Measurements from ENCODE around the gene STOM.

The STOM gene

DNA sequence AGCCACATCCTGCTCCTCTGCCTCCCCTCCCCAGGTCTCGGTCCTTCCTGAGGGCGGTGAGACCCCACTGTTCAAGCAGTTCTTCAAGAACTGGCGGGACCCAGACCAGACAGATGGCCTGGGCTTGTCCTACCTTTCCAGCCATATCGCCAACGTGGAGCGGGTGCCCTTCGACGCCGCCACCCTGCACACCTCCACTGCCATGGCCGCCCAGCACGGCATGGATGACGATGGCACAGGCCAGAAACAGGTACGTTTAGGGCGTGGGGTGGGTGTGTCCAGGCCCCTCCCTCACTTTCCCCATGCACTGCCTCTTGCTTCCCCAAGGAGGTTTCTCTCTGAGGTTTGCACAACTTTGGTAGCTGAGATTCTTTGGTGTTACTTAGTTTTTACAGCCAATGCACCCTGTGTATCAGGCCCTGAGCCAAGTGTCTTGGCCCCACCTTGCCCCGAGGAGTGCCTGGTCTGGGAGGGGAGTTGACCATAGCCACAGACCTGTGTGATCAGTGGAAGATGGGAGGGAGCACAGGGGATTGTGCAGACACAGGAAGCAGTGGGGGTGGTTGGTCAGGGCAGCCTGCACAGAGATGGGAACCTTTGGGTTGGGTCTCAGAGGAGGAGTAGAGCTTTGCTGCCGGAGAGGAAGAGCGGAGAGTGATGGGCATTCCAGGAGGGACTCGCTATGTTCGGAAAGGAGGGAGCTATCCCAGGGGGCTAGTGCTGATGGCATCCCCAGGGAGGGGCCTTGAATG lies 51.2 kb downstream of the STOM start:
- DNase-seq, result no peak

DNA sequence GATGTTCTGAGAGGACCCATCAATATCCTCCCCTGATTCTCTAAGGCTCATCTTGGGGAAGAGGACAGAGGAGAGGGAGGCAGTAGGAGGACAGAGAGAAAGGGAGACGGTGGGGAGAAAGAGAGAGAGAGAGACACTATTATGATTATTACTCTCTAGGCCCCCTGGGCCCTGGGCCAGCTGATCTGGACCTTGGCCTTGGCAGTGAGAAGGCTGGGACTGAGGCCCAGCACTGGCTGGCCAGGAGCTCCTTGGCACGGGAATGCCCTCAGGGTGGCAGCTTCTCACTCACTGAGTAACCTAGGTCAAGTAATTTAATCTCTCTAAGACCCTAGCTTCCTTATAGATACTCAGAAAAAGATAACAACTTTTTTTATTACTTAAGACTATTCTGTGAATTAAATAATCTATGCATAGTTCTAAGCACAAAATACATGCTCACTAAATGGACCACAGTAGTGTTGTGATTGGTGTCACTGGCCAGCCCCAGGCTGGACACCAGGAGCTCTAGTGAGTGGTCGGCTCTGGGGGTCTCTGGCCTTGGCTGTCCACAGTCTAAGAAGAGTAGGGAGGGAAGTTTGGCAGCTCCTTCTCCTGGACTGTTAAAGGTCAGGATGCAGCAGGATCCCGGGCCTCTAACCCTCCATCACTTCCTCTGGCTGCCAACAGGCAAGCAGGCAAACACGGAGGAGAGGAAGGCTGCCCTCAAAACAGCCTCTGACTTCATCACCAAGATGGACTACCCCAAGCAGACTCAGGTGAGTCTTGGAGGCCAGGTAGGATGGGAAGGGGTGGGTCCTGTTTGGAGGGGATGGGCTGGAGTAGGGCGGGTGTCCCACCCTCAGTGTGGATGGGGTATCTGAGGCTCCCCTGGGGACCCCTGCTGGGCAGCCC lies 52.1 kb downstream of the STOM start:
- no peak for DNase-seq

DNA sequence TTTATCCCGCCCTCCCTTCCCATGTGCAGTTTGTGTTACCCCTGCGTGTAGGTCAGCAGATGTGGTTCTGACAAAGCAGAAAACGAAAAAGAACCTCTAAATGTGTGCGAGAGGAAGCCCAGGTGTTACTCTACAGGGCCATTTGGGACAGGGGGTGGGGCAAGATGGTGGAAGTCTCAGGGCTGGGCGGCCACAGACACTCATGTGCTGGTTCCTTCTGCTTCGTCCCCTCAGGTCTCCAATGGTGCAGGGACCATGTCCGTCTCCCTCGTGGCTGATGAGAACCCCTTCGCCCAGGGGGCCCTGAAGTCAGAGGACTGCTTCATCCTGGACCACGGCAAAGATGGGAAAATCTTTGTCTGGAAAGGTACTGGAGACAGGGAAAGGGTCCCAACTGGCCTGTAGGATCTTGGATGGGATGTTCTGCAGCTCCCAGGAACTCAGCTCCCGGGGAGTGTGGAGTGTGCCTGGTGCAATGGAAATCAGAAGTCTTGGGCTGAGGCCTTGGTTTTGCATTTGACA lies 53.1 kb downstream of the STOM start:
- no peak for DNase-seq

DNA sequence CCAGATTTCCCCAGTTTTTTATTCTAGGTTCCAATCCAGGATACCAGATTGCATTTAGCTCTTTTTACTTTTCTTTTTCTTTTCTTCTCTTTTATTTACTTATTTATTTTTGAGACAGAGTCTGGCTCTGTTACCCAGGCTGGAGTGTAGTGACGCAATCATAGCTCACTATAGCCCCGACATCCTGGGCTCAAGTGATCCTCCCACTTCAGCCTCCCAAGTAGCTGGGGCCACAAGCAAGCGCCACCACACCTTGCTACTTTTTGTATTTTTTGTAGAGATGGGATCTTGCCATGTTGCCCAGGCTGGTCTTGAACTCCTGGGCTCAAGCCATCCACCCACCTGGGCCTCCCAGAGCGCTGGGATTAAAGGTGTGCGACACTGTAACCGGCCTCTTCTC lies 53.7 kb downstream of the STOM start:
- no peak for DNase-seq

DNA sequence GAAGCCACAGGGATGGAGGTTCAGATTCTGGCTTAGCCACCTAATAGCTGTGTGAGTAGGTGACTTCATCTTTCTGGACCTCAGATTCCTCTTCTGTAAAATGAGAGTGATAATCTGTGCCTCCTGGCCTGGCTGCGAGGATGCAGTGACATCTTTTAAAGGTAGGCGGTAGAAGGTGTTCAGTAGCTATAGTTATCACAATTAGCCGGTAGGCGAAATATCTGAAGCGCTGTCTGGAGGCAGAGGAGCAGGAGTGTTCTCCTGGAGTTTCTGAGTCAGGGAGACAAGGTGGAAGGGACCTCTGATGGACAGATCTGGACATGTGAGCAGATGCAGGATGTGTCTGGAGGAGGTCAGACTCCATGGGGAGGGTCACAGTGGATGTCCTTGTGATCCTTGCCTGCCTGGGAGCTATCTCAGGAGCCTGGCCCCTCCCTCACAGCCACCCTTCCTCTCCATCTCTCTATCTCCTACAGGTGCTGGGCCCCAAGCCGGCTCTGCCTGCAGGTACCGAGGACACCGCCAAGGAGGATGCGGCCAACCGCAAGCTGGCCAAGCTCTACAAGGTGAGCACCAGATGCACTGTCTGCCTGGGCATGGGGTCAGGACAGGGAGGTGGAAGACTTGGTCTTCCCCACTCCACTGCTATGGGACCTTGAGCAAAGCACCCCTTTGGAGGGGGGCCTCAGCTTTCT lies 56.4 kb downstream of the STOM start:
- DNase-seq, result no peak

DNA sequence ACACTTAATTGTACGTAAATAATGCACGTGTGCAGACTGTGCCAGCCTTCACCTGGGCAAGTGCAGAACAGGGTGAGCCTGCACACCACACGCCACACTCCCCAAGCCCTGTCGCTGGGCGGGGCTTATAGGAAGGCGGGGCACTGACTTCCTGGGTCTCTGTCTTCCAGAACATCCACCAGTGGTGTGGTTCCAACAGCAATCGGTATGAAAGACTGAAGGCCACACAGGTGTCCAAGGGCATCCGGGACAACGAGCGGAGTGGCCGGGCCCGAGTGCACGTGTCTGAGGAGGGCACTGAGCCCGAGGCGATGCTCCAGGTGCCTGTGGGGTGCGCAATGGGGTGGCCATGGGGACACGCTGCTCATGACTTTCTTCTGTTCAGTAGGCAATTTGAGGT lies 57.9 kb downstream of the STOM start:
- no peak for DNase-seq

DNA sequence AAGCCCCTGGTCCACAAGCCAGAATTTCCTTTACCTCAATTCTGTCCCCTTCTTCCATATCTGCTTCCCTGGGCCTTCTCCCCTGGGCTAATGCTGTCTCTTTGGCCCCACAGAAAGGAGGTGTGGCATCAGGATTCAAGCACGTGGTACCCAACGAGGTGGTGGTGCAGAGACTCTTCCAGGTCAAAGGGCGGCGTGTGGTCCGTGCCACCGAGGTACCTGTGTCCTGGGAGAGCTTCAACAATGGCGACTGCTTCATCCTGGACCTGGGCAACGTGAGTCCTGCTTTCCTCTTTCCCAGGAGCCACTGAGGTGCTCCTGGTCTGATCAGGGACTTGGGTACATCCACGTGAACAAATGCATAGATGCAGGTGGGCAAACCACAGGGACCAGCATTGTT lies 59.5 kb downstream of the STOM start:
- DNase-seq, result no peak

DNA sequence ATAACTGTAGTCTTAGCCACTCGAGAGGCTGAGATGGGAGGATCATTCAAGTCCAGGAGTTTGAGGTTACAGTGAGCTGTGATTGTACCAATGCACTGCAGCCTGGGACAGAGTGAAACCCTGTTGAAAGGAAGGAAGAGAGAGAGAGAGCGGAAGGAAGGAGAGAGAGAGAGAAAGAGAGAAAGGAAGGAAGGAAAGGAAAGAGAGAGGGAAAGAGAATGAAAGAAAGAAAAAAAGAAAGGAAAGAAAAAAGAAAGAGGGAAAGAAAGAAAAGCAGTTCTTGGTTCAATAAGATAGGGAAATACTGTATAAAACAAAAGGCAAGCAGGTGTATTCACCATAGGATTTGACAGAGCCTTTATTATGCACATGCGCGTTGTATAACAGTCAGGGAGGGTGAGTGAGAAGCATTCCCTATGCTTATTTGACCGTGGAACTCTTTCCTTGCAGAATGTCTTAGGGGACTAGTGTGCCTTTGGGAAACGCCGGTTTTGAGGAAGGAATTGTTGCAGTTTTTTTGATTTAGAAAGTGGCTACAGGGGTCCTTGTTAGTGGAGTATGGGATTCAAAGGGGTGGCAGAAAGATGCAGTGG lies 60.1 kb downstream of the STOM start:
- DNase-seq, result no peak

DNA sequence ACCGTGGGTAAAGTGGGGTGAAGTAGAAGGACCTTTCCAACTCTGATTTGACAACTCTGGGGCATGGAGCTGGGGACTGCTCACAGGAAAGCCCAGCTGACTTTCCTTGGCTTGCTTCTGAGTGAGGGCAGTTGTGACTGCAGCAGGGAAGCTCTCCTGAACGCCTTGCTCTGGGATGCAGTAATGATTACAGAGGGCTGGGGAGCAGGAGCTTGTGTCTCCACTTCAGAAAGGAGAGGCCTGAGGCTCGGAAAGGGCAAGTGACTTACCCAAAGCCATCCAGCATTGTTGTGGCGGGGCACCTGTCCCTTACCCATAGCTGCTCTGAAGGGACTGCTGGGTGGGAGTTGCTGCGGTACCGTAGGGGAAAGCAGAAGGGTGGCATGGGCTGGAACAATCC lies 60.9 kb downstream of the STOM start:
- DNase-seq, result no peak

DNA sequence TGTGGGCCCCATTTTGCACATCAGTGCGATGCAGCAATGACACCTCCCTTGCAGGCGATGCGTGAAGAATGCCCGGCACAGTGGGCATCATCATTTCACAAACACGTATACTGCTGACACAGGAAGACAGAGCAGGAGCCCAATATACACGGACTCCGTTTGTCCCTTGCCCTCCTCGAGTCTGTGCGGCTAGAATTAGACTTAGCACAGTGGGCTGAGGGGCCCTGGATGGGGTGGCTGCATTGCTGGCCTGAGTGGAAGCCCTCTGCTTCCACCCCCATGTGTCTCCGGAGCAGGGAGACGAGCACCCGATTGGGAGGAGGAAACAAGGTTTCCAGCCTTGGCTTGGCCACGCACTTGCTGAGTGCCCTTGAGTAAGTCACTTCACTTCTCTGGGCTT lies 61.3 kb downstream of the STOM start:
- DNase-seq, result no peak

DNA sequence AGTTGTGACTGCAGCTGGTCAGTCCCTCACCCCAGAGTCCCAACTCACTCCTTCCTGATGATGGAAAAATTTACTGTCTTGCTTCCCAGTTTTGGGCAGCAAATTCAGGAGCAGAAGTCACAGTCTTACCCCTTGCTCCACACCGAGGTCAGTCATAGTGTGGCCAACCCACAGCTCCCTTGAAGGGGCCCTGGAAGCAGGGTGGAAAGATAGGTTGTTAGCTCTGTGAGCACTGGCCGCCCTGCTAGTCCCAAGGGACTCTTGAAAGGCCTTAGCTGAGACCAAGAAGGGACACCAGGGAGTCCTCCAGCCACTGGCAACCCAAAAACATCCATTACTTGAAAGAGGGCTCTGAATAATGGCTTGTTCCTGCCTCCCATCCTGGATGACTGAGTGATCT lies 62.1 kb downstream of the STOM start:
- DNase-seq, result no peak

DNA sequence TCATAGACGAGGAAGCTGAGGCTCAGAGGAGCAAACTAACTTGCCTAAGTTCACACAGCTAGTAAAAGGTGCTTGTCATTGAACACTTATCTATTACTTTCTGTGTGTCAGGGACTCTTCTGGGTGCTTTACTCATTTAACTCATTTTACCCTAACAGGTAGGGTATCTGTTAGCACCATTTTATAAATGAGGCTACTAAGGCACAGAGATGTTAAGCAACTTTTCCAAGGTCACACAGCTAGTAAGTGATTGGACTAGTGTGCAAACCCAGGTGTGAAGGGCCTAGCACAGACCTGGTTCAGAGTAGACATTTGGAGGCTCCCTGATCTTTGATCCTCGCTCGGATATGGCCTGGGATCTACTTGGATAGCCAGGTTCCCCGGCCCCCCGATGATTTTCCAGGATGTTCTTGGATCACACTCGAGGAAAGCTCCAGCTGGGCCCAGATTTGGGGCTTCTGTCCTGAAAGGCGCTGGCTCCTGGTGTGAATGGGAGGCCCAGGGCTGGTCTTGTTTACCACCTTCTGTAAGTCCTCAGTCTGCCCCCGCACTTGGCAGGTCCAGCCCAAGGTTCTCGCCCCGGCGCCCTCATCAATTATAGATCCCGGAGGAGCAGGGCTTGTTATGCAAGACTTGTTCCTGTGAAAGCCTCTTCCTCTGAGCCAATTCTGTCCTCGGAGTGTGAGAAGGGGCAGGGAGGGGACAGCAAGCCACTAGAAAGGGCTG lies 64.6 kb downstream of the STOM start:
- DNase-seq, result no peak

DNA sequence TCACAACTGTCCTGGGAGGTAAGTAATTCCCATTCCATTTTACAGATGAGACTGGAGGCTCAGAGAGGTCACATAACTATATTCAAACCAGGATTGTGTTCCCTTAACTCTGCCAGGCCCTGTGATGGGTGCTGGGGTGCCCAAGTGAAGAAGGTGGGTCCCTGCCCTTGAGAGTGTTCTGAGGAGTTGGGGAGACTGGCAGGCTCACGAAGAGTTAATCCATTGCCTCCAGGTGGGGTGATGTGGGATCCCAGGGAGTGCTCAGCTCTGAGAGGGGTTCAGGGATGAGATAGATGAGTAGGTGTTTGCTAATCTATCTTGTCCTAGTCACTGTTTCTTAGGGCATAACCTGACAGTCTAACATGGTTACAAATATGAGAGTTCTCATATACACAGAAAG lies 65.3 kb downstream of the STOM start:
- DNase-seq, result no peak

DNA sequence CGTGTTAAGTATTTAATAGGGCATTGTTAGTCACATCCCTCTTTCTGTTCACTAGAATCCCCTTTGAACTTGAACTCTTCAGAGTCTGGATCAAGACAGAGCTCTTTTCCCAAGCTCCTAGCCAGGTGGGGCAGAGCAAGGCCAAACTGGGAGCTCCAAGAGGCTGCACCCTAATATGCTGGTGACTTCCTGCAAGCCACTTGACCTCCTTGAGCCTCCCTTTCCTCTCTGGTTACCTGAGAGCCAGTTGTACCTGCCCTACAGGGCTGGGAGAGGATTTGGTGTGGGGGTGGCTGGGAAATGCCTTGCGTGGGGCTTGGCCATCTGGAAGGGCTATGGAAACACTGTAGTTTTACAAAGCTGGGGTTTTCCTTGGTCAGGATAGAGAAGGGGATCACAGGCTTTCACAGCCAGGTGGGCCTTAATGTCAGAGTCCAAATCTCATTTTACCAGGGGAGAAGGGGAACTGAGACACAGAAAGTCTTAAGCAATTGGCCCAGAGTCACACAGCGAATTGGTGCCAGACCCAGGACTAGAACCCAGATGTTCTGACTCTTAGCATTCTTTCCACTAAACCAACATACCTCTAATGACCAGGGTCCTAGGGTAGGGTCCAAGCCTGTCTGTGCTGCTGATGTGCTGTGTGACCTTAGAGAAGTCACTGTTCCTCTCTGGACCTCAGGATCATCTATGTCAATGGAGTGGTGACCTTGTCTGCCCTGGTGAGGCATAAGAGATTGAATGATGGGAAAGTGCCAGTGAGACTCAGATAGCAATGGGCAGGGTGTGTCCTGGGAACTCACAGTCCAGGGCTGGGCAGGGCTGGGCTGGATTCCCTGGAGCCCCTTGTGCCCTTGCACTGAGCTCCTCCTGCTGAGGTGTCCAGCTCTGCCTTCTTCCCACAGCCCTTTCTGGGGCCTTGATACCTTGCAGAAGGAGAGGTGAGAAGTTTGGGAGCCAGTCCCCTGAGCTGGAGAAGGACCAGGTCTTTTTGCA lies 66.3 kb downstream of the STOM start:
- DNase-seq, result no peak

DNA sequence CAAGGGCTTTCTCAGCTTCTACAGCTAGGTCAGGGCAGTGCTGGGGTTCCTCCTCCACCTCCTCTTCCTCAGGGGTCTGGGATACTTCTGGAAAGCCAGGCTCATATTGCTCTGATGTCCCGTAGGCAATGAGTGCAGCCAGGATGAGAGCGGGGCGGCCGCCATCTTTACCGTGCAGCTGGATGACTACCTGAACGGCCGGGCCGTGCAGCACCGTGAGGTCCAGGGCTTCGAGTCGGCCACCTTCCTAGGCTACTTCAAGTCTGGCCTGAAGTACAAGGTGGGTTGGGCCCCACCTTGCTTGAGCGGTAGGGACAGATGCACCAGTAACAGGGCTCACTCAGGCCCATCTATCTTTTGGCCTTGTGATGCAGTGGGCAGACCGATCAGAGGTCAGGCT lies 67.3 kb downstream of the STOM start:
- no peak for DNase-seq

DNA sequence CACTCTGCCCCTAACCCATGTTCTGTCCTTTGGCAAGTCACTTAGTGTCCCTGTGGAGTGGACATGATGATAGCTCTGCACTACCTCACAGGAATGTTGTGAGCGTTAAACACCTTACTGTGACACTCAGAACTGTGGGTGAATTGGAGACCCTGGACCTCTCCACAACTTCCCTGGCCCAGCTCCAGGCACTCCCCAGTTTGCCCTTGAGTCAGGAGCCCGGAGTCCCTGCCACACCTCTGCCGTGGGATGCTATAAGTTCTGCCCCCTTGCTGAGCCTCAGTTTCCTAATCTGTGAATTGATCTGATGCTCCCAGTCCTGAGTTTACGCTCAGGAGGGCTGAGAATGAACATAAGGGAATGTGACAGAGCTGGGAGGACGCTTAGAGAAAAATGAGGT lies 67.7 kb downstream of the STOM start:
- DNase-seq, result no peak

DNA sequence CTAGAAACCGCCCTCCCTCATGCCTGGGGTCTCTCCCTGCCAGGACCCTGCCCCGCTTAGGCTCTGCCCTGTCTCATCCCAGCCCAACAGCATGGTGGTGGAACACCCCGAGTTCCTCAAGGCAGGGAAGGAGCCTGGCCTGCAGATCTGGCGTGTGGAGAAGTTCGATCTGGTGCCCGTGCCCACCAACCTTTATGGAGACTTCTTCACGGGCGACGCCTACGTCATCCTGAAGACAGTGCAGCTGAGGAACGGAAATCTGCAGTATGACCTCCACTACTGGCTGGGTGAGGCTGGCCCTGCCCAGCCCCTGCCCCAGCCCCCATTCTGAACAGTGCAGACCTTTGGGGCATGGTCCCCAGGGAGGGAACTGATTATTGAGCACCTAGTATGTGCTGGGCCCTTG lies 68.2 kb downstream of the STOM start:
- DNase-seq, result no peak

DNA sequence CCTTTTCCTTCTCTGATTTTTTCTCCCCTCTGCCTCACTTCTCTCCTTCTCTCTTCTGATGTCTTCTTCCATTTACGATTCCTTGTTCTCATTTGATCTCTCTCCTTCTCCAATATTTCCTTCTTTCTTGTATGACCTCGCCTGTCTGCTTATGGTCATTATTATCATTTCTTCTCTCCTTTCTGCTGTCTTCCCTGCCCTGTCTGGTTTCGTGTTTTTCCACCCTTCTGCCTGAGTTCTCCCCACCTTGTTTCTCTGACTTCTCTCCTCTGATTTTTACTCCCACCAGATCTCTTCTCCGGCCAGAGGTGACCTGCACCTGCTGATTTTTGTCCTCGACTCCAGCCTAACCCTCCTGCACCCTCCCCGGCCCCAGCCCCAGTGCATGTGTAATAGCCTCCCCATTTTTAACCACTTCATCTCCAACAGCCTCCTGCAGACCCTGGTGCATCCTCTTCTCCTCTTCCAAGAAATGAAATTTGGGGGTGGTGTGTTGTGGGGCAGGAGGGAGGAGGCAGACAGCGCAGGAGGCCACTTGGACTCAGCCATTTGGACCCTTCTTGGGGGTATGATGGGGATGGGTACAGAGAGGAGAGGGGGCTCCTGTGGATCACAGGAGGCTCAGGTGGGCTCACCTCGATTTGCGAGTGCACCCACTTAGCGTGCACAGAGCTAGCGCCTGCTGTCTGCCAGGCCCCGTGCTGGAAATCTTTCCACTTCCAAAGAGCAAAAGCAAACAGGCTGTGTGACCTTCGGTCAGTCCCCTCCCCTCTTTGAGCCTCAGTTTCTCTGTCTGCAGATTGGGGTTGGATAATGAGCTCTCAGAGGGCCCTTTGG lies 69.5 kb downstream of the STOM start:
- DNase-seq, result no peak

DNA sequence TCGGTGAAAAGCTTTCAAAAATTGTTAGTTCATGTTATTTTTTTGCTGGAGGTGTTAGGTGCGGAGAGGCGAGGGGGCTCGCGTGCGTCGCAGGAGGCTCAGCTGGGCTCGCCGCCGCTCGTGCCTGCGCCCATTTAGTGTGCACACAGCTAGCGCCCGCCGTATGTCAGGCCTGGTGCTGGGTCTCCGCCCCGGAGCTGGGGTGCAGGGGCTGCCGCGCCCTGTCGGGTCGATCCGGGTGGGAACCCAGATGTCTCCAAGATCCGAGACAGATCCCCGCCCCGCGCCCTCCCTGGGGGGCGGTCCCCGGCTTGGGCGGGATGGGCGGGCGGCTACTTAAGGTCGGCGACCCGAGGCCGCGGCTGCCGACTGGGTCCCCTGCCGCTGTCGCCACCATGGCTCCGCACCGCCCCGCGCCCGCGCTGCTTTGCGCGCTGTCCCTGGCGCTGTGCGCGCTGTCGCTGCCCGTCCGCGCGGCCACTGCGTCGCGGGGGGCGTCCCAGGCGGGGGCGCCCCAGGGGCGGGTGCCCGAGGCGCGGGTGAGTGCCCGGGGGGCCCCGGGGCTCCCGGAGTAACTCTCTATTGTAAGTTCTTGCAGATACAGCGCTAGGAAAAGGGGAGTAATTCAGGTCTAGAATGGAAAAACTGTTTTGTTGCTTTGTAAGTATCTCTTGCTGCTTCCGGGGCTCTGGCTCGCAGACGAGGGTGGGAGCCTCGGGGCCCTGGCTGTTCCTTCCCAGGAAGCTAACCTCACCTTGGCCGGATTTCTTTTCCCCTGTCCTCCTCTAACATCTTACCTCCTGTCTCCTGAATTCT lies 70.4 kb downstream of the STOM start:
- DNase-seq, result no peak
